GM10266 (cell line): ENCODE results near the gene AGA.

Source experiments
- DNase-seq: peaks from one replicate; pipeline ENCODE4 v3.0.0; 2012; ENCODE audit errors: extremely low spot score
- CTCF ChIP-seq: IDR thresholded peaks from 2 replicates; pipeline ENCODE4 v1.5.1; 2012; ENCODE audit warnings: mild to moderate bottlenecking, low read depth; ENCODE audit not compliant: control insufficient read depth, insufficient read depth; ENCODE audit errors: missing control alignments

AGA gene

GRCh38 chr4:177393236-177393635, 49.0 kb downstream of the AGA start:
- DNase-seq: no peak
- no peak for TF ChIP-seq CTCF

GRCh38 chr4:177391953-177392352, 50.3 kb downstream of the AGA start:
- no peak for TF ChIP-seq CTCF
- DNase-seq: no peak

- no peak for DNase-seq
- no peak for TF ChIP-seq CTCF
These were observed 51.0 kb downstream of the AGA start for GRCh38 chr4:177391287-177391686.

- DNase-seq: no peak
- TF ChIP-seq CTCF: no peak
These were observed 55.9 kb downstream of the AGA start for GRCh38 chr4:177386278-177386815.

- TF ChIP-seq CTCF: no peak
These were observed 56.5 kb downstream of the AGA start for GRCh38 chr4:177385576-177386277.

GRCh38 chr4:177384856-177385397, 57.3 kb downstream of the AGA start:
- TF ChIP-seq CTCF: no peak

More at GRCh38 chr4:177385576-177386277, 56.5 kb downstream of the AGA start:
- no peak for DNase-seq

GRCh38 chr4:177381762-177382310, 60.4 kb downstream of the AGA start:
- DNase-seq: no peak
- no peak for TF ChIP-seq CTCF

More at GRCh38 chr4:177384856-177385397, 57.3 kb downstream of the AGA start:
- DNase-seq: no peak
